RWPE2 (cell line): ENCODE results near the gene BCAS4.

Experiments used
- ATAC-seq: fragments of 200-7000 bp; cut with Tn5 transposase; 3 replicates; pipeline ENCODE4 v1.9.1; 2021; ENCODE audit warnings: low read depth
- DNase-seq: peaks from one replicate; pipeline ENCODE4 v3.0.0-alpha.2; 2020; ENCODE audit warnings: low spot score
- H3K27ac ChIP-seq: fragments of 450-650 bp; 2 replicates; pipeline ENCODE4 v1.5.1; 2017; ENCODE audit warnings: mild to moderate bottlenecking; ENCODE audit not compliant: poor library complexity, severe bottlenecking
- H3K27me3 ChIP-seq: fragments of 250-450 bp; sonication (Bioruptor Pico); 2 replicates; pipeline ENCODE4 v1.5.1; 2021; ENCODE audit warnings: mild to moderate bottlenecking, moderate library complexity; ENCODE audit not compliant: insufficient read depth, poor library complexity, severe bottlenecking
- H3K36me3 ChIP-seq: fragments of 250-450 bp; sonication (Bioruptor Pico); 2 replicates; pipeline ENCODE4 v1.5.1; 2020; ENCODE audit warnings: low read depth, mild to moderate bottlenecking, moderate library complexity
- H3K4me1 ChIP-seq: fragments of 250-450 bp; sonication (Bioruptor Pico); 2 replicates; pipeline ENCODE4 v1.5.1; 2021; ENCODE audit warnings: mild to moderate bottlenecking, moderate library complexity; ENCODE audit not compliant: insufficient read depth, poor library complexity, severe bottlenecking
- H3K4me3 ChIP-seq: fragments of 250-450 bp; sonication (Bioruptor Pico); 2 replicates; pipeline ENCODE4 v1.5.1; 2021; ENCODE audit warnings: mild to moderate bottlenecking, moderate library complexity; ENCODE audit not compliant: severe bottlenecking
- H3K9me3 ChIP-seq: fragments of 250-450 bp; sonication (Bioruptor Pico); 2 replicates; pipeline ENCODE4 v1.5.1; 2021; ENCODE audit warnings: mild to moderate bottlenecking, moderate library complexity; ENCODE audit not compliant: severe bottlenecking
- CTCF ChIP-seq: fragments of 450-650 bp; IDR thresholded peaks from one replicate; pipeline ENCODE4 v1.5.1; 2017; ENCODE audit warnings: mild to moderate bottlenecking, moderate library complexity; ENCODE audit not compliant: poor library complexity, severe bottlenecking

Gene BCAS4

GRCh38 chr20:50819349-50819748 lies 24.5 kb downstream of the BCAS4 start:
- Histone ChIP-seq H3K27ac (no peak overlapping the region), H3K36me3 (no peaks in the 10 kb centered on the region), H3K9me3 (no peaks in the 10 kb centered on the region), H3K27me3 (no peaks in the 10 kb centered on the region), H3K4me1 (peaks cover 15% of the 10 kb centered on the region), H3K4me3 (no peak overlapping the region)
- DNase-seq (no peak), ATAC-seq (no peak)
- no peak for TF ChIP-seq CTCF

GRCh38 chr20:50820515-50821256 lies 25.8 kb downstream of the BCAS4 start:
- H3K4me1 ChIP-seq = peaks cover 10% of the 10 kb centered on the region

GRCh38 chr20:50821257-50821921 lies 26.5 kb downstream of the BCAS4 start:
- no peak for ATAC-seq
- H3K4me3 ChIP-seq = no peak overlapping the region
- no peaks in the 10 kb centered on the region for H3K36me3 ChIP-seq
- H3K9me3 ChIP-seq = no peaks in the 10 kb centered on the region
- DNase-seq = no peak
- H3K27me3 ChIP-seq = no peaks in the 10 kb centered on the region
- H3K27ac ChIP-seq = no peak overlapping the region
- H3K4me1 ChIP-seq = peaks cover 8% of the 10 kb centered on the region
- no peak for TF ChIP-seq CTCF

More at GRCh38 chr20:50820515-50821256, 25.8 kb downstream of the BCAS4 start:
- H3K27ac ChIP-seq = no peak overlapping the region
- TF ChIP-seq CTCF = no peak
- ATAC-seq (no peak), DNase-seq (no peak)
- H3K4me3 ChIP-seq = no peak overlapping the region
- H3K27me3 ChIP-seq = no peaks in the 10 kb centered on the region
- H3K36me3 ChIP-seq = no peaks in the 10 kb centered on the region
- no peaks in the 10 kb centered on the region for H3K9me3 ChIP-seq

GRCh38 chr20:50821994-50822393 lies 27.1 kb downstream of the BCAS4 start:
- ATAC-seq (no peak), DNase-seq (no peak)
- Histone ChIP-seq H3K9me3 (no peaks in the 10 kb centered on the region), H3K4me3 (no peak overlapping the region), H3K4me1 (peaks cover 8% of the 10 kb centered on the region), H3K27me3 (no peaks in the 10 kb centered on the region), H3K36me3 (no peaks in the 10 kb centered on the region), H3K27ac (no peak overlapping the region)
- no peak for TF ChIP-seq CTCF

GRCh38 chr20:50823319-50823718 lies 28.5 kb downstream of the BCAS4 start:
- ATAC-seq = no peak
- no peaks in the 10 kb centered on the region for H3K27me3 ChIP-seq
- H3K27ac ChIP-seq = no peak overlapping the region
- no peaks in the 10 kb centered on the region for H3K9me3 ChIP-seq
- TF ChIP-seq CTCF = no peak
- H3K36me3 ChIP-seq = no peaks in the 10 kb centered on the region
- H3K4me1 ChIP-seq = peaks cover 8% of the 10 kb centered on the region
- DNase-seq = no peak
- no peak overlapping the region for H3K4me3 ChIP-seq
